Left lung (tissue), 10 donors: ENCODE measurements around the gene LEFTY2. TPM values are rescaled to one million over a fixed set of nuclear protein-coding genes. Genes with fewer than 3 reads are reported as not detected.
"Not testable (repeated sequence)": the region's sequence is repeated elsewhere in the genome, so short reads cannot be mapped to it uniquely, and the experiment has no call there.

Experiments
- ATAC-seq: fragments of 200-7000 bp; cut with Tn5 transposase; one replicate; pipeline ENCODE4 v1.9.1; 2020; ENCODE audit warnings: moderate library complexity
- DNase-seq, 4 donors: peaks; one replicate each; pipeline ENCODE4 v3.0.0-alpha.2; 2013 to 2020
- H3K27ac ChIP-seq, 2 donors: fragments of 200-600 bp; sonication (generic) in 1 of 2; one replicate each; pipeline versions ENCODE4 v1.5.0 to v1.8.0; 2020 to 2021
- H3K27me3 ChIP-seq, 2 donors: fragments of 200-600 bp; sonication (generic) in 1 of 2; one replicate each; pipeline versions ENCODE4 v1.5.0 to v1.8.0; 2020 to 2021
- H3K36me3 ChIP-seq, 2 donors: fragments of 200-600 bp; sonication (generic) in 1 of 2; one replicate each; pipeline versions ENCODE4 v1.5.0 to v1.8.0; 2020 to 2021
- H3K4me1 ChIP-seq, 2 donors: fragments of 200-600 bp; one replicate each; pipeline ENCODE4 v1.8.0; 2021
- H3K4me3 ChIP-seq, 2 donors: fragments of 200-600 bp; sonication (generic) in 1 of 2; one replicate each; pipeline versions ENCODE4 v1.5.0 to v1.8.0; 2020 to 2021; ENCODE audit warnings: mild to moderate bottlenecking in 1 of 2
- H3K9me3 ChIP-seq, 2 donors: fragments of 200-600 bp; sonication (generic) in 1 of 2; one replicate each; pipeline versions ENCODE4 v1.5.0 to v1.8.0; 2020 to 2021
- CTCF ChIP-seq, 2 donors: fragments of 200-600 bp; sonication (generic) in 1 of 2; IDR thresholded peaks; one replicate each; pipeline versions ENCODE4 v1.5.0 to v1.8.0; 2021; ENCODE audit warnings: antibody characterized with exemption in 2 of 2
- intact Hi-C, 2 donors: fragments of 100-400 bp; cut with DNase I; formaldehyde crosslinking; loops; one replicate each; pipeline versions ENCODE4 v1.11.2 to v1.14.2; 2022
- microRNA-seq, 2 donors: library from miRNA; unstranded; fragments of <30 nt; microRNA quantifications; one replicate each; pipeline ENCODE4, GENCODE V29; 2019
- polyA plus RNA-seq, 6 donors: library from polyadenylated mRNA; unstranded; fragments of 120-200 nt; gene quantifications; one replicate each; pipeline ENCODE4 v1.2.1, GENCODE V29; 2013; ENCODE audit not compliant: insufficient read length in 6 of 6
- total RNA-seq, 2 donors: library from RNA; stranded (reverse); fragmentation: NEBNext Ultra II Directional; extraction: Animal tissue kit (Norgen Biotek cat#: 25700); gene quantifications; one replicate each; pipeline ENCODE4 v1.2.1, GENCODE V29; 2021
- donor health status: DM: no; HTN: yes; CAD: no.
- donor health status: DM: no; HTN: no; CAD: no.

LEFTY2 gene
- total and polyA plus RNA-seq, 8 donors = 0.17 to 2.4 (median 1.3) TPM; not detected in 1

DNA sequence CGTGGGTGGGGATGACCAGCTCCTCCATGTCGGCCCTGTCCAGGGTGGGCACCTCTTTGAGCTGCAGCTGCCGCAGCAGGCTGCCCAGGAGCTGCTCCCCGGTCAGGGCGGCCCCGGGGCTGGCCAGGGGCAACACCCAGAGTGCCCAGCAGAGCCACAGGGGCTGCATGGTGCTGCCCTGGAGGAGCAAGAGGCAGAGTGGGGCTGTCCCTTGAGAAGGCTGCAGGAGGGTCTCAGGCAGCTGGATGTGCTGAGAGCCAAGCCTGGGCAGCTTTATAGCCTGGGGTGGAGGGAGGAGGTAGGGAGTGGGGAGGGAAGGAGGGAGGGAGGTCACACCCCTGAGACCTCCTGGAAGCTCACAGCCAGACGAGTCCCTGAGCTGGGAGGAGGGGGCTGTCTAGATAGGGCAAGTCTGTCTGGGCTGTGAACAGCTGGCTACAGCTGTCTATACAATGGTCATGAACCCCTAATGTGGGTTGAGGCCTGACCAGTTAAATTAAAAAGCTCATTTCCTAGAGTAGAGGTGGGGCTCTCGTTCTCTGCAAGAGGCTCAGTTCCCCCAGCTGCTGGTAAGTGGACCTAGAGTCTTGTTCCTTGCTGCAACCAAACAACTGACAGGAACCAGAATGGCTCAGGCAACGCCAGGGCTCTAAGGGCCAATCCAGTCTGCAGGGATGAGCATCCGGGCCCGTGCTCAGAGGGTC, 52.0 kb downstream of the LEFTY2 start, which contains the start of gene LEFTY1:
LEFTY1 (minus strand) TSS at position 249 of the 704 bp plus-strand sequence; CDS start at position 169, 80 bp downstream.
- Histone ChIP-seq H3K4me3 (no peak within 1 kb of the TSS), H3K4me1 (peaks cover 0 to 2% of the 10 kb centered on the region in 2 donors), H3K27ac (no peak within 1 kb of the TSS), H3K27me3 (peaks cover 0 to 6% of the 10 kb centered on the region in 2 donors), H3K36me3 (no peaks in the 10 kb centered on the region), H3K9me3 (no peaks in the 10 kb centered on the region)
- DNase-seq = peak in 2 of 4 donors; percentile 89 to 95
- intact Hi-C loops = no loop called here
- TF ChIP-seq CTCF (IDR thresholded peaks at IDR 0.05) = no peak
- peak; percentile 19 for ATAC-seq

DNA sequence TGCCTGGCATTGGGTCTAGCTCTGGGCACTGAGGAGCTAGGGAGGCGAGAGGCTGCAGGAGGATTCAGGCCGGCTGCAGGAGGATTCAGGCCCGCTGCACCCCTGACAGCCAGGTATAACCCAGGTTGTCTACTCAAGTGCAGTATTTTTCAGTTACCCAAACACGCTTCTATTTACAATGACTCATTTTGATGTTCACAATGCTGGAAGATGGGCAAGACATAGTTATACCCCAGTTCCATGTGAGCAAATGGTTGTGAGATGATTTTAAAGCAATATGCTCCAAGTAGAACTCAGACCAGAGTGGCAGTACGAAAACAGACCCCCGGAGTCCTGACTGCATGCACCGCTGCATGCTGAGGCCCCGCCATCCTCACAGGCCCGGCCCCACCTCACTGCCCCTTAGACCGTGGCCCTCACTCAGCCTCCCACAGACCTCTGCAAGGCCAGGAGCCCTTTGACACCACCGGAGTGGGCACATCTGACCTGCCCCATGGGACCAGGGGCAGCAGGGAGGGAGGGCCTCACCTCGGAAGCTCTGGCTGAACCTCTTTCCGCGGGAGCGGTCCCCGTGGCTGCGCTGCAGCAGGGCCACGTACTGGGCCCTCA, 52.6 kb downstream of the LEFTY2 start:
- TF ChIP-seq CTCF (IDR thresholded peaks at IDR 0.05) = no peak
- Histone ChIP-seq H3K4me3 (no peak overlapping the region), H3K4me1 (peaks cover 0 to 8% of the 10 kb centered on the region in 2 donors), H3K27me3 (peaks cover 0 to 6% of the 10 kb centered on the region in 2 donors), H3K36me3 (no peaks in the 10 kb centered on the region), H3K27ac (no peak overlapping the region), H3K9me3 (no peaks in the 10 kb centered on the region)
- ATAC-seq (no peak), DNase-seq (no peak)
- intact Hi-C loops = no loop called here

DNA sequence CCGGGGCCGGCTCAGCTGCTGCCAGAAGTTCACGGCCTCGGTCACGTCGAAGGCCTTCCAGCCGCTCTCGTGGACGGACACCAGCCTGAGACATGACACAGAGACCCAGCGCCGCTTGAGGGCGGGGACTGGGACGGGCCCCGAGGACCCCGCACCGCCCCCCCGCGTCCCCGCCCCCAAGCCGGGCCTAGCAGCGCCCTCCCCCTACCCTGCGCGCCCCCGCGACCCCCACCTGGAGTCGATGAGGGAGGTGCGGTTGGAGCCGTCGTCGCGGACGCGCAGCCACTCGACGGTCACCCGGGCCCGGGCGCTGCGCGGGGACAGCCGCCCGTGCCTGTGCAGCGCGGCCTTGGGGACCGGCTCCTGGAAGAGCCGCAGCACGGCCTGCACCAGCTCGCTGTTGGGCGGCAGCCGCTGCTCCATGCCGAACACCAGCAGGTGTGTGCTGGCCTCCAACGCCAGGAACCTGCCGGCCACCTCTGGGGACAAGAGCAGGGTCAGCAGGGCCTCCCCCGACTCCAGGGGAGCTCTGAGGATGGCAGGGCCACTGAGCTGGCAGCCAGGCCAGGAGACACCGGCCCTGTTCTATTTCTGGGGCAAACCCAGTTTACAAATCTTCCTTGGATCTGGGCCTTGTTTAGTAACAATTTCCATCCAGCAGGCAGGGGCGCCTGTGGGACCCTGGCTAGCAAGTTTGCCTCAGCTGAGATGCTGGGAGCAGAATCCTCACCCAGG, 53.3 kb downstream of the LEFTY2 start:
- intact Hi-C loops, ATAC-seq, H3K27me3 ChIP-seq, DNase-seq, H3K4me3 ChIP-seq, H3K27ac ChIP-seq, H3K36me3 ChIP-seq, H3K9me3 ChIP-seq: not testable (repeated sequence)
- peaks cover 0 to 12% of the 10 kb centered on the region in 2 donors for H3K4me1 ChIP-seq

GRCh38 chr1:225887030-225887314, 54.0 kb downstream of the LEFTY2 start:
- DNase-seq = no peak
- Histone ChIP-seq H3K4me3 (no peak overlapping the region), H3K36me3 (no peaks in the 10 kb centered on the region), H3K4me1 (peaks cover 0 to 12% of the 10 kb centered on the region in 2 donors), H3K27me3 (peaks cover 0 to 6% of the 10 kb centered on the region in 2 donors), H3K27ac (no peak overlapping the region), H3K9me3 (no peaks in the 10 kb centered on the region)
- intact Hi-C loops = no loop called here
- TF ChIP-seq CTCF (IDR thresholded peaks at IDR 0.05) = no peak
- ATAC-seq = no peak

Small RNA genes lying within 50 kb of the gene (microRNA-seq; reads per million reads assigned to microRNA genes)
- 0.82 to 1.0 reads per million in 2 donors for gene MIR6741

Other genes with a start within 250 kb of the LEFTY2 start
- gene SRP9, start 163.4 kb downstream of the LEFTY2 start, total RNA-seq = 100 to 1,000 TPM; 195 to 204 TPM
- gene SRP9, start 163.4 kb downstream of the LEFTY2 start, polyA plus RNA-seq = 100 to 1,000 TPM; 361 to 428 (median 397) TPM
- gene EPHX1, start 131.1 kb downstream of the LEFTY2 start, total RNA-seq = 100 to 1,000 TPM; 116 to 305 TPM
- gene EPHX1, start 131.1 kb downstream of the LEFTY2 start, polyA plus RNA-seq = 100 to 1,000 TPM; 109 to 129 (median 119) TPM
- gene TMEM63A, start 58.8 kb downstream of the LEFTY2 start, total RNA-seq = 10 to 100 TPM; 77.4 to 98.5 TPM
- 100 to 1,000 TPM in 5 of 6 donors, 10 to 100 TPM in 1; 83.8 to 167 (median 127) TPM for gene TMEM63A, start 58.8 kb downstream of the LEFTY2 start, polyA plus RNA-seq
- under 1 TPM in 1 of 2 donors, not detected in 1; 0.61 TPM for gene LEFTY1, start 52.1 kb downstream of the LEFTY2 start, total RNA-seq
- 1 to 10 TPM; 1.9 to 6.9 (median 3.9) TPM for gene LEFTY1, start 52.1 kb downstream of the LEFTY2 start, polyA plus RNA-seq
- 10 to 100 TPM; 52.7 to 59.8 TPM for gene PYCR2, start 17.0 kb downstream of the LEFTY2 start, total RNA-seq
- gene PYCR2, start 17.0 kb downstream of the LEFTY2 start, polyA plus RNA-seq = 10 to 100 TPM; 54.9 to 68.7 (median 57.1) TPM
- gene SDE2, start 58.1 kb upstream of the LEFTY2 start, total RNA-seq = 10 to 100 TPM; 15.8 to 17.1 TPM
- 10 to 100 TPM; 19.3 to 22.6 (median 21.8) TPM for gene SDE2, start 58.1 kb upstream of the LEFTY2 start, polyA plus RNA-seq
- gene H3-3A, start 121.5 kb upstream of the LEFTY2 start, total RNA-seq = 100 to 1,000 TPM; 444 to 608 TPM
- 1,000 to 10,000 TPM; 1,080 to 1,270 (median 1,202) TPM for gene H3-3A, start 121.5 kb upstream of the LEFTY2 start, polyA plus RNA-seq
- 10 to 100 TPM; 43.2 to 48.2 TPM for gene ACBD3, start 245.5 kb upstream of the LEFTY2 start, total RNA-seq
- gene ACBD3, start 245.5 kb upstream of the LEFTY2 start, polyA plus RNA-seq = 10 to 100 TPM; 40.7 to 56.9 (median 53.8) TPM